Gastroesophageal sphincter (tissue), 4 donors: ENCODE data around the gene SPATA20. TPM values are rescaled to one million over a fixed set of nuclear protein-coding genes. Genes with fewer than 3 reads are reported as not detected.

Experiments
- ATAC-seq: fragments of 150-250 bp; one replicate; pipeline ENCODE4 v1.9.1; 2016; ENCODE audit warnings: mild to moderate bottlenecking, moderate library complexity
- H3K27ac ChIP-seq, 4 donors: fragments of 200-600 bp; sonication (generic) in 3 of 4; 1 replicate in 3 of 4; 2 replicates in 1 of 4; pipeline ENCODE4 v1.5.1; 2016 to 2019
- H3K27me3 ChIP-seq: fragments of 200-600 bp; sonication (generic); one replicate; pipeline ENCODE4 v1.5.1; 2019
- H3K36me3 ChIP-seq, 2 donors: fragments of 200-600 bp; sonication (generic); one replicate each; pipeline ENCODE4 v1.5.1; 2019; ENCODE audit warnings: control low read depth in 1 of 2
- H3K4me1 ChIP-seq, 3 donors: fragments of 200-600 bp; sonication (generic); 1 replicate in 2 of 3; 2 replicates in 1 of 3; pipeline ENCODE4 v1.5.1; 2016 to 2019; ENCODE audit warnings: control low read depth in 2 of 3
- H3K4me3 ChIP-seq, 2 donors: fragments of 200-600 bp; sonication (generic); one replicate each; pipeline ENCODE4 v1.5.1; 2019; ENCODE audit warnings: mild to moderate bottlenecking in 1 of 2, moderate library complexity in 1 of 2
- H3K9me3 ChIP-seq, 3 donors: fragments of 200-600 bp; sonication (generic); one replicate each; pipeline ENCODE4 v1.5.1; 2017 to 2019; ENCODE audit warnings: control low read depth in 2 of 3
- CTCF ChIP-seq, 4 experiments: fragments of 200-600 bp in 2 of 4; fragments of 450-650 bp in 2 of 4; sonication (generic) in 1 of 4; IDR thresholded peaks; one replicate each; pipeline ENCODE4 v1.5.1; 2017 to 2019; ENCODE audit warnings: antibody characterized with exemption in 4 of 4, mild to moderate bottlenecking in 2 of 4, moderate library complexity in 2 of 4
- EP300 ChIP-seq: sonication (generic); formaldehyde crosslinking; IDR thresholded peaks from one replicate; pipeline ENCODE4 v1.6.1; 2017; ENCODE audit warnings: antibody characterized with exemption, mild to moderate bottlenecking
- POLR2A ChIP-seq, 2 donors: fragments of 450-650 bp; IDR thresholded peaks; one replicate each; pipeline ENCODE4 v1.6.1; 2017; ENCODE audit warnings: antibody characterized with exemption in 2 of 2, mild to moderate bottlenecking in 2 of 2, moderate library complexity in 1 of 2
- POLR2AphosphoS5 ChIP-seq: sonication (generic); formaldehyde crosslinking; IDR thresholded peaks from one replicate; pipeline ENCODE4 v1.6.1; 2017; ENCODE audit warnings: antibody characterized with exemption
- WGBS, 2 donors: methylation state at CpG; one replicate each; pipeline ENCODE4 v1.1.5; 2018; ENCODE audit warnings: low coverage in 1 of 2; 5-methylcytosine and 5-hydroxymethylcytosine counted together
- total RNA-seq, 4 donors: library from RNA; depleted of rRNA; stranded (reverse); fragments of >200 nt; gene quantifications; one replicate each; pipeline ENCODE4 v1.1.0, GENCODE V29; 2016

The SPATA20 gene
- total RNA-seq, 4 donors from 2014 or later: 45.0 to 75.3 (median 59.8) TPM

- H3K9me3 ChIP-seq: no peaks in the 10 kb centered on the region
- peak; percentile 78 for ATAC-seq
- peaks cover 0 to 73% of the 10 kb centered on the region in 2 donors for H3K36me3 ChIP-seq
- peak overlapping the region in 1 of 4 donors; percentile 27 for H3K27ac ChIP-seq
- peaks cover 0 to 34% (median 13%) of the 10 kb centered on the region in 3 donors for H3K4me1 ChIP-seq
- TF ChIP-seq CTCF (IDR thresholded peaks at IDR 0.05): peak in 3 of 4 experiments; percentile 84 to 90 (median 89)
- peak; percentile 50 for TF ChIP-seq POLR2AphosphoS5
- TF ChIP-seq POLR2A (IDR thresholded peaks at IDR 0.05): no peak
- peaks cover 4% of the 10 kb centered on the region for H3K27me3 ChIP-seq
- 100% methylated on average over 1 of the region's 32 CpGs; no CpG with 5 or more reads in 1 of the 2 donors for WGBS, 2 donors
- H3K4me3 ChIP-seq: no peak overlapping the region
Observed at GRCh38 chr17:50550661-50551432, 3.9 kb downstream of the SPATA20 start.

GRCh38 chr17:50551433-50551815 lies 4.5 kb downstream of the SPATA20 start:
- Histone ChIP-seq H3K27ac (no peak overlapping the region), H3K27me3 (peaks cover 10% of the 10 kb centered on the region), H3K36me3 (peaks cover 0 to 79% of the 10 kb centered on the region in 2 donors), H3K4me3 (no peak overlapping the region), H3K9me3 (no peaks in the 10 kb centered on the region), H3K4me1 (peaks cover 0 to 33% (median 13%) of the 10 kb centered on the region in 3 donors)
- no CpG with 5 or more reads among the region's 8 CpGs for WGBS, 2 donors
- no peak for ATAC-seq
- TF ChIP-seq POLR2AphosphoS5 (no peak), EP300 (no peak), POLR2A (IDR thresholded peaks at IDR 0.05) (no peak), CTCF (IDR thresholded peaks at IDR 0.05) (no peak)

- Histone ChIP-seq H3K27me3 (peaks cover 15% of the 10 kb centered on the region), H3K9me3 (no peaks in the 10 kb centered on the region), H3K4me3 (no peak overlapping the region), H3K27ac (no peak overlapping the region), H3K4me1 (peaks cover 0 to 31% (median 8%) of the 10 kb centered on the region in 3 donors), H3K36me3 (peaks cover 0 to 82% of the 10 kb centered on the region in 2 donors)
- WGBS, 2 donors: 100% methylated on average over 1 of the region's 12 CpGs; no CpG with 5 or more reads in 1 of the 2 donors
- no peak for ATAC-seq
- TF ChIP-seq EP300 (no peak), CTCF (IDR thresholded peaks at IDR 0.05) (no peak), POLR2AphosphoS5 (no peak), POLR2A (IDR thresholded peaks at IDR 0.05) (no peak)
Observed at GRCh38 chr17:50551884-50552283, 4.9 kb downstream of the SPATA20 start.

- WGBS, 2 donors: 65% methylated on average over 3 of the region's 17 CpGs; no CpG with 5 or more reads in 1 of the 2 donors
- Histone ChIP-seq H3K4me1 (peaks cover 0 to 29% (median 6%) of the 10 kb centered on the region in 3 donors), H3K9me3 (no peaks in the 10 kb centered on the region), H3K4me3 (no peak overlapping the region), H3K27me3 (peaks cover 34% of the 10 kb centered on the region), H3K27ac (no peak overlapping the region), H3K36me3 (peaks cover 0 to 72% of the 10 kb centered on the region in 2 donors)
- ATAC-seq: no peak
- no peak for TF ChIP-seq EP300
- no peak for TF ChIP-seq CTCF (IDR thresholded peaks at IDR 0.05)
- TF ChIP-seq POLR2AphosphoS5: no peak
- TF ChIP-seq POLR2A (IDR thresholded peaks at IDR 0.05): no peak
Observed at GRCh38 chr17:50554201-50554600, 7.2 kb downstream of the SPATA20 start.

GRCh38 chr17:50556803-50557202 lies 9.8 kb downstream of the SPATA20 start:
- peaks cover 5 to 43% (median 27%) of the 10 kb centered on the region in 3 donors for H3K4me1 ChIP-seq
- no peak for ATAC-seq
- H3K27me3 ChIP-seq: peaks cover 60% of the 10 kb centered on the region
- WGBS, 2 donors: 30% methylated on average over 2 of the region's 5 CpGs; no CpG with 5 or more reads in 1 of the 2 donors
- peaks cover 0 to 49% of the 10 kb centered on the region in 2 donors for H3K36me3 ChIP-seq
- H3K27ac ChIP-seq: no peak overlapping the region
- H3K4me3 ChIP-seq: no peak overlapping the region
- TF ChIP-seq EP300 (no peak), CTCF (IDR thresholded peaks at IDR 0.05) (no peak), POLR2A (IDR thresholded peaks at IDR 0.05) (no peak), POLR2AphosphoS5 (no peak)
- H3K9me3 ChIP-seq: no peaks in the 10 kb centered on the region
